Measurements from ENCODE around the gene ZSCAN2.

ZSCAN2 gene

GRCh38 chr15:84598993-84599392 is 1.8 kb upstream of the ZSCAN2 start:
- DNase-seq (ENCODE audit: low spot score) = peak; percentile 42

- no peak for DNase-seq (ENCODE audit: low spot score)
These were observed 903 bp upstream of the ZSCAN2 start for GRCh38 chr15:84599906-84600305.

- no peak for DNase-seq (ENCODE audit: low spot score)
These were observed 500 bp upstream of the ZSCAN2 start for GRCh38 chr15:84600331-84600686.

GRCh38 chr15:84601555-84601838 is 688 bp downstream of the ZSCAN2 start:
- no peak for DNase-seq (ENCODE audit: low spot score)

GRCh38 chr15:84603630-84604379 is 3.0 kb downstream of the ZSCAN2 start:
- DNase-seq (ENCODE audit: low spot score) = no peak

GRCh38 chr15:84604826-84605553 is 4.2 kb downstream of the ZSCAN2 start:
- peak; percentile 16 for DNase-seq (ENCODE audit: low spot score)

- DNase-seq (ENCODE audit: low spot score) = no peak
These were observed 4.7 kb downstream of the ZSCAN2 start for GRCh38 chr15:84605554-84605882.

- DNase-seq (ENCODE audit: low spot score) = no peak
These were observed 5.9 kb downstream of the ZSCAN2 start for GRCh38 chr15:84606653-84607120.

GRCh38 chr15:84608707-84609284 is 8.0 kb downstream of the ZSCAN2 start:
- DNase-seq (ENCODE audit: low spot score) = no peak

GRCh38 chr15:84609818-84610525 is 9.2 kb downstream of the ZSCAN2 start:
- no peak for DNase-seq (ENCODE audit: low spot score)

- DNase-seq (ENCODE audit: low spot score) = no peak
These were observed 10.8 kb downstream of the ZSCAN2 start for GRCh38 chr15:84611631-84612030.

GRCh38 chr15:84616235-84616634 is 15.4 kb downstream of the ZSCAN2 start:
- DNase-seq (ENCODE audit: low spot score) = no peak

- no peak for DNase-seq (ENCODE audit: low spot score)
These were observed 19.8 kb downstream of the ZSCAN2 start for GRCh38 chr15:84620626-84621025.

- DNase-seq (ENCODE audit: low spot score) = no peak
These were observed 20.7 kb downstream of the ZSCAN2 start for GRCh38 chr15:84621358-84621979.

- DNase-seq (ENCODE audit: low spot score) = no peak
These were observed 23.6 kb downstream of the ZSCAN2 start for GRCh38 chr15:84624359-84624758.

GRCh38 chr15:84625123-84625522 is 24.3 kb downstream of the ZSCAN2 start:
- DNase-seq (ENCODE audit: low spot score) = no peak

GRCh38 chr15:84629033-84629432 is 28.2 kb downstream of the ZSCAN2 start:
- DNase-seq (ENCODE audit: low spot score) = no peak

- no peak for DNase-seq (ENCODE audit: low spot score)
These were observed 31.0 kb downstream of the ZSCAN2 start for GRCh38 chr15:84631706-84632272.

GRCh38 chr15:84633311-84634227 is 32.8 kb downstream of the ZSCAN2 start:
- peak; percentile 71 for DNase-seq (ENCODE audit: low spot score)

GRCh38 chr15:84634228-84634837 is 33.5 kb downstream of the ZSCAN2 start:
- no peak for DNase-seq (ENCODE audit: low spot score)

GRCh38 chr15:84638103-84638502 is 37.3 kb downstream of the ZSCAN2 start:
- no peak for DNase-seq (ENCODE audit: low spot score)
